IPS-20b (cell line): ENCODE data around the gene KCTD15.

ENCODE experiments used
- H3K27ac ChIP-seq: one replicate; pipeline ENCODE4 v1.5.1; 2013; ENCODE audit warnings: low read length
- H3K27me3 ChIP-seq: 2 replicates; pipeline ENCODE4 v1.6.1; 2013; ENCODE audit warnings: mild to moderate bottlenecking, low read length, inconsistent platforms; ENCODE audit not compliant: insufficient read depth
- H3K36me3 ChIP-seq: 2 replicates; pipeline ENCODE4 v1.6.1; 2013; ENCODE audit warnings: low read depth, mild to moderate bottlenecking, inconsistent platforms, low read length, moderate library complexity; ENCODE audit not compliant: insufficient read depth
- H3K4me1 ChIP-seq: 2 replicates; pipeline ENCODE4 v1.6.1; 2013; ENCODE audit warnings: mild to moderate bottlenecking, control low read depth, inconsistent platforms, low read length, moderate library complexity; ENCODE audit not compliant: insufficient read depth
- H3K4me3 ChIP-seq: 2 replicates; pipeline ENCODE4 v1.5.1; 2013; ENCODE audit warnings: mild to moderate bottlenecking, low read length, inconsistent platforms
- H3K9ac ChIP-seq: 2 replicates; pipeline ENCODE4 v1.6.1; 2013; ENCODE audit warnings: low read depth, mild to moderate bottlenecking, inconsistent platforms, low read length, moderate library complexity
- H3K9me3 ChIP-seq: 2 replicates; pipeline ENCODE4 v1.6.1; 2013; ENCODE audit warnings: mild to moderate bottlenecking, low read depth, low read length, inconsistent platforms; ENCODE audit not compliant: insufficient read depth

Gene KCTD15

DNA sequence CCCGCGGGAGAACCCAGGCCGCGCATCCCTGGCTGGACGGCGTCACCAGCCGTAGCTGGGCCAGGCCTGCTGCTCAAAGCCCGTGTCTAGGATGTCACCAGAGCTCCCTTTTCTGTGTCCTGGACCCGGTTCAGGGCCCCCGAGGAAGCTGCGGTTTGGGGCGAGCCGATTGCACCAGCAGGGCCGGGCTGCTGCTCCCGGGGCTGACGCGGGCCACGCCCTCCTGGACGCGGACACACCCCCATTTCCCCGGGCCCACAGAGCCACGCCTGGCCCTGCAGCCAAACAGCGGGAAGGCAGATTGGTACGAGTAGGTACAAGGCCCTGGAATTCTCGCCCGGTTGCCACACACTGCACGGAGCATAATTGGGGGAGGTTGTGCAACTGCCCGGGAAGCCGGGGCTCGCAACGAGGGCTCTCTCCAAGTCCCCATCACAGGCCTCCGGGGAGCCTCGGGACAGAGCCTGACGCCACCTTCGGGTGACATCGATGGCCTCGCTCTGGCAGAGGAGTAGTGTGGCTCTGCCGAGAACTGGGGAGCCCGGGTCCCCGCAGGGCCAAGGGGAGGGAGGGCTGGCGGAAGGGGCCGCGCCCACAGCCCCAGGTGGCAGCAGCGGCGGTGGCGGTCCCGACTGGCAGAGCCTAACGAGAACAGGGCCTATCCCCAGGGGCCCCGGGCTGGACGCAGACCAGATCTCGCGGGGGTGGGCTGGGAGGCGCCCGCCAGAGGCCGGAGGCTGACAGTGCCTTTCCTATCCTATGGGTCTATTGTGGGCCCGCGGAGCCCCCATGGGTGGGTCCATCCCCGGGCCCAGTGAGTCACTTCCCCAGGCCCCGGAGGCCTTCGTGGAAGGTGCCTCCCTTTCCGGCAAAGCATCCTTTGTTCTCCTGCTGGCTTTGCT lies 23.5 kb downstream of the KCTD15 start:
- Histone ChIP-seq H3K27me3 (peaks cover 23% of the 10 kb centered on the region), H3K9me3 (no peaks in the 10 kb centered on the region), H3K4me3 (peak overlapping the region; percentile 83), H3K36me3 (no peaks in the 10 kb centered on the region), H3K9ac (peak overlapping the region; percentile 67; the same call in 1 of the 2 replicates), H3K4me1 (peaks cover 10% of the 10 kb centered on the region; the same call in 1 of the 2 replicates), H3K27ac (no peak overlapping the region)

DNA sequence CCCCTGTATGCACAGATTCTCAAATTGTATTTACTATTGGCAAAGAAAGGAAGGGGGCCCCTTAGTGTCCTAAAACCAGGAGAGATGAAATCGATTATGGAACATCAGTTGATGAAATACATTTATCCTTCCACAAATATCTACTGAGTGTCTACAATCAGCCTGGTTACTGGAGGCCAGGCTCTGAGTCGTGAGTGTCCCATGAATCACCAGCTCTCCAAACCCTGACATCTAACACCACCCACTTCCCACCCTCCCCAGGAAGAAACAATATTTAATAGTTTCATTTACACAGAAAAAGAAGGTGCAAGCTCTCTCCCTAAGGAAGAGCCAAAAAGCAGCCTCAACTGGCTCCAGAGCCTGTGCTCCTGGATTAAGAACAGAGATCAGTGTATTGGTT lies 25.2 kb downstream of the KCTD15 start:
- no peaks in the 10 kb centered on the region for H3K36me3 ChIP-seq
- no peaks in the 10 kb centered on the region for H3K9me3 ChIP-seq
- H3K27ac ChIP-seq, result no peak overlapping the region
- peaks cover 23% of the 10 kb centered on the region for H3K27me3 ChIP-seq
- H3K9ac ChIP-seq, result no peak overlapping the region
- no peak overlapping the region for H3K4me3 ChIP-seq
- H3K4me1 ChIP-seq, result peaks cover 10% of the 10 kb centered on the region; the same call in 1 of the 2 replicates

DNA sequence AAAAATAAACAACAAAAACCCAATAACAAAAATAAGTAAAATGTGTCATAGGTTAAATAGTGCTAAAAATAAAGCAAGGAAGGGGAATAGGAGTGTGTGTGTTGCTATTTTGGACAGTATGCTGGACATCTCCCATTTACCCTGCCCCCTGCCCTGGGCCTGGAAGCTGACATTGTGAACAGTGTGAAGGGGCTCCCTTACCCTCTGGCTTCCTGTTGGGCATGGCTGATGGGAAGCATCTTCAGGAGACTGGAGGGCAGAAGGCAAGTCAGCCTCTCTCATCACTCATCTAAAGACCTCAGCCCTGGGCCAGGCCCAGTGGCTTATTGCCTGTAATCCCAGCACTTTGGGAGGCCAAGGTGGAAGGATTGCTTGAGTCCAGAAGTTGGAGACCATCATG lies 26.7 kb downstream of the KCTD15 start:
- H3K4me1 ChIP-seq, result peaks cover 10% of the 10 kb centered on the region; the same call in 1 of the 2 replicates
- no peak overlapping the region for H3K4me3 ChIP-seq
- H3K27ac ChIP-seq, result no peak overlapping the region
- H3K27me3 ChIP-seq, result peaks cover 16% of the 10 kb centered on the region
- H3K36me3 ChIP-seq, result no peaks in the 10 kb centered on the region
- H3K9ac ChIP-seq, result no peak overlapping the region
- no peaks in the 10 kb centered on the region for H3K9me3 ChIP-seq

DNA sequence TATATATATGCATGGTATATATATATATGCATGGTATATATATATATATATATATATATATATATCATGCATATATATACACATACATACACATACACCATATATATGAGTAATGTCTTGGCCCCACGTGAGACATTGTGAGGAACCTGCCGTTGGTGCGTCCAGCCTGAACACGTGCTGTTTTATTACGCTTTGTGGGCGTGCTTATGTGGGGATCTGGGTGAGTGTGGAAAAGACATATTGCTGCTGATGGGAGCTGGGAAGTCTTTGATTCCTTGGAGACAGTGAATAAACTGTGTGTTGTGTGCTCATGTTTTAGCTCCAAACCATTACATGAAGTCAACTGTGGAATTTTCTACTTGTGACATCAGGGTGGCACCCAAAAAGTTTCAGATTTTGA lies 28.9 kb downstream of the KCTD15 start:
- no peak overlapping the region for H3K4me3 ChIP-seq
- no peak overlapping the region for H3K27ac ChIP-seq
- no peaks in the 10 kb centered on the region for H3K9me3 ChIP-seq
- H3K9ac ChIP-seq, result no peak overlapping the region
- peaks cover 4% of the 10 kb centered on the region; the same call in 1 of the 2 replicates for H3K4me1 ChIP-seq
- no peaks in the 10 kb centered on the region for H3K36me3 ChIP-seq
- peaks cover 11% of the 10 kb centered on the region for H3K27me3 ChIP-seq

DNA sequence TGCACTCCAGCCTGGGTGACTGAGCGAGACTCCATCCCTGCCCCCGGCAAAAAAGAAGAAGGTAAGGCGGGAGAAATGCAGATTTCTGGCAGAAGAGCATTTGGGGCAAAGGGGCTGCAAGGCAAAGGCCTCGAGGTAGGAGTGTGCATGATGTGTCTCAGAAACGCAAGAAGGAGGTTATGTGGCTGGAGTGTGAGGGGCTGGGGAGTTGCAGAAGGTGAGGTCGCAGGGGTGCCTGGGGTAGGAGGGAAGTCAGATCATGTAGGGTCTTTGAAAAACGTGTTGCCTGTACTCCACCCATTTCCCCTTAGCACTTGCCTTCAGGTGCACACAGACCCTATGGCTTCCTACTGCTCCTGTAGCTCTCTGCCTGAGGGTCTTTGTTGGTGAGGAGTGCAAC lies 29.9 kb downstream of the KCTD15 start:
- H3K4me3 ChIP-seq, result no peak overlapping the region
- 0 out of 2 replicates have a peak, but pooled peaks cover 4% of the 10 kb centered on the region for H3K27me3 ChIP-seq
- H3K4me1 ChIP-seq, result no peaks in the 10 kb centered on the region
- H3K9me3 ChIP-seq, result no peaks in the 10 kb centered on the region
- H3K36me3 ChIP-seq, result no peaks in the 10 kb centered on the region
- no peak overlapping the region for H3K9ac ChIP-seq
- no peak overlapping the region for H3K27ac ChIP-seq

DNA sequence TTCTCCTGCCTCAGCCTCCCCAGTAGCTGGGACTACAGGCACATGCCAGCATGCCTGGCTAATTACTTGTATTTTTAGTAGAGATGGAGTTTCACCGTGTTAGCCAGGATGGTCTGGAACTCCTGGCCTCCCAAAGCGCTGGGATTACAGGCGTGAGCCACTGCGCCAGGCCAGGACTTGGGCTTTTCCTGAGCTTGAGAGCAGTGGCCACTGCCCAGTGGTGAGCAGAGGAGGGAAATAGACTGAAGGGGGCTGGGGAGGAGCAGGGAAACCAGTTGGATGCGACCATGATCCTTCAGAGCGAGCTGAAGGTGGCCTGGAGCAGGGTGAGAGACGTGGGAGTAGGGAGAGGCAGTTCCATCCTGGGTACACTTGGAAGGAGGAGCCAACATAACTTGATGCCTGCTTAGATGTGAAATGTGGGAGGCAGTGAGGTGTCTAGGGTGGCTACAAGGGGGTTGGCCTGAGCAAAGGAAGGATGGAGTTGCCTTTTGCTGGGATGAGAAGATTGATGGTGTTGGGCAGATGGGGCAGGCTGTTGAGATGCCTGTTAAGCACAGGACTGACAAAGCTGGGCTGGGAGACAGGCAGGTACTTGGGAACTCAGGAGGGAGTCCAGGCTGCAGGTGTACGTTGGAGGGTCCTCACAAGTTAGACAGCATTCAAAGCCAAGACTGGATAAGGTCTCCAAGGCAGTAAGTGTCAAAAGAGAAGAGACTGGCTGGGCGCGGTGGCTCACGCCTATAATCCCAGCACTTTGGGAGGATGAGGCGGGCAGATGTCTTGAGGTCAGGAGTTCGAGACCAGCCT lies 31.8 kb downstream of the KCTD15 start:
- H3K27ac ChIP-seq, result no peak overlapping the region
- H3K27me3 ChIP-seq, result no peaks in the 10 kb centered on the region
- no peaks in the 10 kb centered on the region for H3K9me3 ChIP-seq
- no peak overlapping the region for H3K9ac ChIP-seq
- no peaks in the 10 kb centered on the region for H3K36me3 ChIP-seq
- H3K4me3 ChIP-seq, result no peak overlapping the region
- H3K4me1 ChIP-seq, result no peaks in the 10 kb centered on the region

DNA sequence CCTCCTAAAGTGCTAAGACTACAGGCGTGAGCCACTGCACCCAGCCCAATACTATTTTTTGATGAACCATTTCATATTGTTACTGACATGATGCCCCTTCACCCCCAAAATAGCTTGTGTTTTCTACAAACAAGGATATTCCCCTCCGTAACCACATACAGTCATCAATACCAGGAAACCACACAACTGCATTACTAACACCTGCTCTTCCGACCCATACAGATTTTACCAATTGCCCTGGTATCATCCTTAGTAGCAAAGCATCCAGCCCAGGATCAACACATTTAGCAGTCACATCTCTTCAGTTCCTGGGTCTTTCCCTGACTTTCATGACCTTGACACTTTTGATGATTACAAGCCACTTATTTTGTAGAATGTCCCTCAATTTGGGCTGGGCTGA lies 33.6 kb downstream of the KCTD15 start:
- Histone ChIP-seq H3K9ac (no peak overlapping the region), H3K27me3 (no peaks in the 10 kb centered on the region), H3K36me3 (no peaks in the 10 kb centered on the region), H3K27ac (no peak overlapping the region), H3K9me3 (no peaks in the 10 kb centered on the region), H3K4me1 (no peaks in the 10 kb centered on the region), H3K4me3 (no peak overlapping the region)

DNA sequence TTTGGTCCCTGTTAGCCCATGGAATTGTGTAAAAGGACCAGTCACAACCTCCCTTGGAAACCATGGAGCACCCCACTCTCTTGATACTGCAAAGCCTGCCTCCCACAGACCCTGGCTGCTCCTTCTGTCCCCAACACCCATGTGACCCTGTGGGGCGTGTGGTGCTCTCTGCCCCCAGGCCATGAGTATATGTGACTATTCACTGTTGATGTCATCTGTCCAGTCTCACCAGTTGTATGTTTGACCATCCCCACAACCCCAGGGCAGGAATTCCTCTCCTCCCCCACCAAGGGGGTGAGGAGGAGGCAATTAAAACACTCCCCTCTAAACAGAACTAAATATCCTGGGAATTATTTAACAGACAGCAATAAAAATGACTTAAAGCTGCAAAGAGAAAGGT lies 35.2 kb downstream of the KCTD15 start:
- no peaks in the 10 kb centered on the region for H3K4me1 ChIP-seq
- H3K9ac ChIP-seq, result no peak overlapping the region
- no peaks in the 10 kb centered on the region for H3K9me3 ChIP-seq
- H3K27ac ChIP-seq, result no peak overlapping the region
- H3K36me3 ChIP-seq, result no peaks in the 10 kb centered on the region
- no peaks in the 10 kb centered on the region for H3K27me3 ChIP-seq
- no peak overlapping the region for H3K4me3 ChIP-seq

DNA sequence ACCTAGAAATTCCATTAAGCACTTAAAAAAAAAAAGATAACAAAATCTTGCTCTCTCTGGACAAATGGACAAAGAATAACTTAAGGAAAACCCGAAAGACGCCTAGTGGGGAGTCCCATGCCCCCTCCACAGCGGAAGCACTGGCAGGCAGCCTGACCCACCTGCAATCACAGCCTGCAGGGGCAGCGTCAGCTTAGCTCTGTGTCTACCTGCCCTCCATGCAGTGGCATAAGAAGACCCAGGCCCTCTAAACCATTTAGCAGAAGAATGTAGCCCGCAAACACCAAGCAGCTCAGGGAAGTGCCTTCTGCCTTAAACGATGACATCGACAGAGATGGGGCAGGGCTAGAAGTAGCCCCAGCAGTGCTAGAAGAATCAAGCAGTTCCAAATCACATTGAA lies 36.0 kb downstream of the KCTD15 start:
- Histone ChIP-seq H3K27ac (no peak overlapping the region), H3K27me3 (no peaks in the 10 kb centered on the region), H3K36me3 (no peaks in the 10 kb centered on the region), H3K9ac (no peak overlapping the region), H3K4me1 (no peaks in the 10 kb centered on the region), H3K4me3 (no peak overlapping the region), H3K9me3 (no peaks in the 10 kb centered on the region)

DNA sequence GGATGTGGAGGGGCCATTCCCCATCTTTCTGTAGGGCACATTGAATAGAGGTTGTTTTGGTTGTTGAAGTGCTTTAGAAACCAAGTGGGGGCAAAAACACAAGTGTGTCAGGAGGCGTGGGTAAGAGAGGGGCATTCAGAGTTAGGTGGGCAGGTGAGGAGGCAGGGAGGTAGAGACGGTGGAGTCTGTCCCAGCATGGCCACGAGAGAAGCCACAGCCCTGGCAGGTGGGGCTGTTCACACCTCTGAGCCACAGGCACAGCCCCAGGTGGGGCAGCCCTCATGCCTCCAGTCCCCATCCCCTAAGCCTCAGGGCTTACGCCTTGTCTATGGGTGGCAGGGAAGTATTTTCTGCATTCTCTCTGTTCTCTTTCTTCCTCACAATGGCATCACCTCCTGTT lies 43.7 kb downstream of the KCTD15 start:
- no peaks in the 10 kb centered on the region for H3K27me3 ChIP-seq
- no peaks in the 10 kb centered on the region for H3K36me3 ChIP-seq
- H3K4me1 ChIP-seq, result no peaks in the 10 kb centered on the region
- no peak overlapping the region for H3K9ac ChIP-seq
- H3K9me3 ChIP-seq, result no peaks in the 10 kb centered on the region
- H3K4me3 ChIP-seq, result no peak overlapping the region
- no peak overlapping the region for H3K27ac ChIP-seq

DNA sequence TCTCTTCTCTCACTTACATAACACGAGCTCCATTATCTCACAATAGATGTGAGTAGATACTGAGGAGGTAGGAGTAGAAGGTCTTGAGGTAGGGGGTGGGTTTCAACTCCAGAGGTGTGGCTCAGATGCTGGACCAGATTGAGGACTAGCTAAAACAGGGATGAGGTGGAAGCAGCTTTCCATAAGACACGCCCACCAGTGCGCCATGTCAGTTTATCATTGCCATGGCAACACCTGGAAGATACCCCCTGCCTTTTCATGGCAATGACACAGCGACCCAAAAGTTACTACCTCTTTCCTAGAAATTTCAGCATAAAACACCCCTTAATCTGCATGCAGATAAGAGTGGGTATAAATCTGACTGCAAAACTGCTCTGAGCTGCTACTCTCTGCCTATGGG lies 44.1 kb downstream of the KCTD15 start:
- H3K4me1 ChIP-seq, result no peaks in the 10 kb centered on the region
- H3K4me3 ChIP-seq, result no peak overlapping the region
- H3K9me3 ChIP-seq, result no peaks in the 10 kb centered on the region
- no peak overlapping the region for H3K9ac ChIP-seq
- H3K27ac ChIP-seq, result no peak overlapping the region
- no peaks in the 10 kb centered on the region for H3K27me3 ChIP-seq
- H3K36me3 ChIP-seq, result no peaks in the 10 kb centered on the region

DNA sequence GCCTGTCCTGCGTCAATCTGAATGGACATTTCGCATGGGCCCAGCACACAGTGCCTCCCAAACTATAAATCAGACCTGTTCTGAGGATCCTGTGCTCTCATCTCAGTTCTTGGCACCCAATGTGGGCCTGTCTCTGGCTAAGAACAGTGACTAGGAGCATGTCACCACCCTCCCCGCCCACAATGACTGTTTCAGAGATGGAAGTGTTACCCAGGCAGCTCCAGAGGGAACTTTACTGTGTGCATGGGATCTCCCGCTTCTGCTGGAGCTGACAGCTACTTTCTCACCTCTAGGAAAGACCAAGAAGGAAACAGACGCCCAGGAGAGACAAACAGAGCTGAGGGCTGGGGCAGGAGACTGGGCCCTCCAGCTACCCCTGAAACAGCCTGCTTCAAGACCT lies 45.0 kb downstream of the KCTD15 start:
- Histone ChIP-seq H3K4me1 (no peaks in the 10 kb centered on the region), H3K4me3 (no peak overlapping the region), H3K27ac (no peak overlapping the region), H3K36me3 (no peaks in the 10 kb centered on the region), H3K9me3 (no peaks in the 10 kb centered on the region), H3K27me3 (no peaks in the 10 kb centered on the region), H3K9ac (no peak overlapping the region)
